Measurements from ENCODE around the gene BCAP29.
A peak's percentile ranks its signal among the peaks of the same experiment; 100 is the strongest.
"Not testable (repeated sequence)": the region's sequence is repeated elsewhere in the genome, so short reads cannot be mapped to it uniquely, and the experiment has no call there.

The BCAP29 gene, protein sequence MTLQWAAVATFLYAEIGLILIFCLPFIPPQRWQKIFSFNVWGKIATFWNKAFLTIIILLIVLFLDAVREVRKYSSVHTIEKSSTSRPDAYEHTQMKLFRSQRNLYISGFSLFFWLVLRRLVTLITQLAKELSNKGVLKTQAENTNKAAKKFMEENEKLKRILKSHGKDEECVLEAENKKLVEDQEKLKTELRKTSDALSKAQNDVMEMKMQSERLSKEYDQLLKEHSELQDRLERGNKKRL

DNA sequence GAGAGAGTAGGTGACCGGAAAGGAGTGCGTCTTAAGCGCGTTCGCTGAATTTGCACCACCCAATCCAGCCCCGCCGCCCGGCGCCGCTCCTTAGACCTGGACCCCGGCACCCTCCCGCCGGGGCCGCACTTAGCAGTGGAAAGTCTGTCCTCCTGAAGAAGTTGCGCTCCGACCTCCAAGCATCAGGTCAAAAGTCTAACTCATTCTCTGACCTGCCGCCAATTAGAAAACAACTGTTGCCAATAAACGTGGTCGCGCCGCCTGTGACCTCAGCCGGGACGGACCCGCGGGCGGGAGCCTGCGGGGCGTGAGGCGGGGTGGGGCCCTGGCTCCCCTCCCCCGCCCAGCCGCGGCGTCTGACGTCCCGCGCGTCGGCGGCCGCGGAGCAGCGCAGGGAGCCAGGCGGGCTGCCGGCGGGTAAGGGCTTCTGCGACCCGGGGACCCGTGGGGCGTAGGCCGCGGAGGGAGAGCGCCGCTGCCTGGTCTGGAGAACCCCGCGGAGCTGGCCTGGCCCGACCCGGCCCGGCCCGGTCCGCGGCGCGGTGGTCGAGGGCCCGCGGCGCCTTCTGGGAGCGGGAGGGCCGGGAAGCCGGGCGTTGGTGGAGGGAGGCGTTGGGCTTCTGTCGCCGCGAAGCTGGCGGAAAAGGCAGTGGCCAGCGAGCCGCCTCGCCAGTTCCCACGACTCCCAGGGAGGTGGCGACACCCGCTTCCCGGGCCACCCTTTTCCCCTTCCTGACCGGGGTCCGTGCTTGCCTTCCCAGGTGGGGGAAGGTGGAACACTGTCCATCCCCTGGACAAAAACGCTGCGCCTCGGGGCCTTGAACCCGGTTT is at the start of gene BCAP29:
BCAP29 (plus strand) TSS at position 362 of the 831 bp plus-strand sequence. CDS start 527 bp downstream, outside the sequence.
- peak within 1 kb of the TSS; percentile 73 to 98 (median 93) for H3K27ac ChIP-seq

DNA sequence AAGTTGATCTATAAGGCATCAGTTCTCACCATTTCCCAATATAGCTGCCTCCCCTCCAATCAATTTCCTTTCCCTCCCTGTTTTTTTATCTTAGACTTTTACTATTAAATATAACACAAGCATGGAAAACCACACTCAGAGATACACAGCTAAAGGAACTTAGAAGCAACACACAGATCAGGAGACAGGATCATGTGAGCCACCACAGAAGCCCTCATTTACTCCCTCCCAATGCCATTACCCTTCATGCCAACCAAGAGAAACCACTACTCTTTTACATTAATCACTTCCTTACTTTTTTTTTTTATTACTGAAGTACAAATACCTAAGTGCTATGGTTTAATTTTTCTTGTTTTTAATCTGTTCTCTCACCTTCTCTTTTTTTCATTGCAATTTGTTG is 49.3 kb upstream of the BCAP29 start:
- no peak overlapping the region for H3K4me3 ChIP-seq
- H3K27ac ChIP-seq: no peak overlapping the region

More for the DNA sequence above, at the start of gene BCAP29:
- H3K4me3 ChIP-seq: peak within 1 kb of the TSS; percentile 60 to 91 (median 72)

DNA sequence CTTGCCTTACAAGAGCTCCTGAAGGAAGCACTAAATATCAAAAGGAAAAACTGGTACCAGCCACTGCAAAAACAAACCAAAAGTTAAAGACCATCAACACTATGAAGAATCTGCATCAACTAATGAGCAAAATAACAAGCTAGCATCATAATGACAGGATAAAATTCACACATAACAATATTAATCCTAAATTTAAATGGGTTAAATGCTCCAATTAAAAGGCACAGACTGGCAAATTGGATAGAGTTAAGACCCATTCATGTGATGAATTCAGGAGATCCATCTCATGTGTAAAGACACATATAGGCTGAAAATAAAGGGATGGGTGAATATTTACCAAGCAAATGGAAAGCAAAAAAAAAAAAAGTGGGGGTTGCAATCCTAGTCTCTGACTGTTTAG is 45.9 kb upstream of the BCAP29 start:
- Histone ChIP-seq H3K4me3 (no peak overlapping the region), H3K27ac (no peak overlapping the region)

DNA sequence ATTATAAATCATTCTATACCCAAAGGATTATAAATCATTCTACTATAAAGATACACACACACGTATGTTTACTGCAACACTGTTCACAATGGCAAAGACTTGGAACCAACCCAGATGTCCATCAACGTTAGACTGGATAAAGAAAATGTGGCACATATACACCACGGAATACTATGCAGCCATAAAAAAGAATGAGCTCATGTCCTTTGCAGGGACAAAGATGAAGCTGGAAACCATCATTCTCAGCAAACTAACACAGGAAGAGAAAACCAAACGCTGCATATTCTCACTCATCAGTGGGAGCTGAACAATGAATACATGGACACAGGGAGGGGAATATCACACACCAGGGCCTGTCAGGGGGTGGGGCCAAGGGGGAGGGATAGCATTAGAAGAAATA is 42.8 kb upstream of the BCAP29 start:
- not testable (repeated sequence) for H3K4me3 ChIP-seq, H3K27ac ChIP-seq

DNA sequence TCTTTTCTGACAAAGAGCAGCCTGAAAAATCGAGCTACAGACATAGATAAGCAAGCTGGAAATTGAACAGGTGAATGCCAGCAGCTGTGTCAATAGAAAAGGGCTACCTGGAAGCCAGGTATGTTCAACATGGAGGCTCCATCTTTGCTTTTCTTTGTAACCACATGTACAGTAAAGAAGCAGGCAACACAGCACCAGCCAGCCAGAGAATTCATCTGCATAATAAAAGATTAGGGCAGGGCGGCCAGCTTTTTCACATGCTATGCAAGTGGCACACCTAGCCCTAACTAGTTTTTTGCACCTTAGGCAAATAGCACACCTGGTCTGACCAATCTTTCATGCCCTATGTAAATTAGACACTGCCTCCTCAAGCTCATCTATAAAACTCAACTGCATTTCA is 42.0 kb upstream of the BCAP29 start:
- Histone ChIP-seq H3K27ac (no peak overlapping the region), H3K4me3 (no peak overlapping the region)

DNA sequence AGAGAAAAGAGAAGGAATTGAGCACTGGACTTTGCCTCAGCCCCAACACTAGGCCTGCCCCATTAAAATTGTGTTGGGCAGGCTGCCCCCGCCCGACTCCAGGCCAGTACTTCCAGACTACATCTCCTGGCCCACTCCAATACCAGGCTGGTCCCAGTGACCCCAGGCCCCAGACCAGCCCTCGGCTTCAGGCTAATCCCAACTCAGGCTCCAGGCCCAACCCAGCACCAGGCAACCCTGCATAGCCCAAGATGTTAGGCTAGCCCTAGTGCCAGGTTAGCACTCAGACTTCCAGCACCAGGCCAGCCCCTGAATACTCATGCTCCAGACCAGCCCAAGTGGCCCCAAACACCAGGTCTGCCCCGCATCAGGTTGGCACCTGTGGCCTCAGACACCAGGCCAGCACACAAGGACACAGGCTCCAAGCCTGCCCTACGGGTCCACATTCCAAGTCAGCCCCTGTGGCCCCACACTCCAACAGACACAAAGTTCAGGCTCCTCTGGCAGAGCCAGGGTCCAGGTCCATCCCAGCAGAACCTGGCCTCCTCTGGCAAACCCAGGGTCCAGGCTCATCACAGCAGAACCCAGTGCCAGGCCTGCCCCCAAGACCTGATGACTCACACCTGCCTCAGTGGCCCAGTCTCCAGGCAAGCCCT is 36.6 kb upstream of the BCAP29 start:
- no peak overlapping the region for H3K27ac ChIP-seq

DNA sequence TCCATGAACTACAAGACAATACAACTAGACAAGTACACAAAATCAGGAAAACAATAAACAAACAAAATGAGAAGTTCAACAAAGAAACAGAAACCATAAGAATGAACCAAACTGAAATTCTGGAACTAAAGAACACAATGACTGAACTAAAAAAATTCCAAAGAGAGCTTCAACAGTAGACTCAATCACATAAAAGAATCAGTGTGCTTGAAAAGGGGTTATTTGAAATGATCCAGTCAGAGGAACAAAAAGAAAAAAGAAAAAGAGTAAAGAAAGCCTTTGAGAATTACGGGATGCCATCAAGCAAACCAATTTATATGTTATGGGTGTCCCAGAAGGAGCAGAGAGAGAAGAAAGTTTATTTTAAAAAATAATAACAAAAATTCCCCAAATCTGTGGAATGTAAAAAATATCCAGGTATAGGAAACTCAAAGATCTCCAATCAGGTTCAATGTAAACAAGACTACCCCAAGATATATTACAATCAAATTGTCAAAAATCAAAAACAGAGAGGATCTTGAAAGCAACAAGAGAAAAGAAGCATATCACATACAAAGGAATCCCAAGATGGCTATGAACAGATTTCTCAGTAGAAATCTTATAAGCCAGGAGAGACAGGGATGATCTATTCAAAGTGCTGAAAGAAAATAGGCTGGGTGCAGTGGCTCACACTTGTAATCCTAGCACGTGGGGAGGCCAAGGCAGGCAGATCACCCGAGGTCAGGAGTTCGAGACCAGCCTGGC is 35.0 kb upstream of the BCAP29 start:
- Histone ChIP-seq H3K4me3 (no peak overlapping the region), H3K27ac (no peak overlapping the region)

More for the DNA sequence above, 36.6 kb upstream of the BCAP29 start:
- H3K4me3 ChIP-seq: no peak overlapping the region

DNA sequence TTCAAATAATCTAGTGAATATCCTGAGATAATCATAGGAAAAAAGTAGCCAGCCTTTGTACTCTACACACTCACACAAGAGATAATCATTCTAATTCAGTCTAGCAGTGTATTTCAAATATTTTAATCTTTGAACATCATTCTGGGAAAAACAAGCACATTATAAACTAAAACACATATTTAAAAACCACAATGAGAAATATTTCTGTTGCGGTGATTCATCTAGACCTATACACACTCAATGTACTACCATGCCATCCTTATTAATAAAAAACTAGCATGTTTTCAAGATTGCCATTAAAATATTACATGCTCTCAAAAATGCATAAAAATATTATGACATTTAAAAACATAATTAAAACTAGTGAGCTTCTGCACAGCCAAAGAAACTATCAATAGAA is 28.1 kb upstream of the BCAP29 start:
- no peak overlapping the region for H3K4me3 ChIP-seq
- no peak overlapping the region for H3K27ac ChIP-seq

DNA sequence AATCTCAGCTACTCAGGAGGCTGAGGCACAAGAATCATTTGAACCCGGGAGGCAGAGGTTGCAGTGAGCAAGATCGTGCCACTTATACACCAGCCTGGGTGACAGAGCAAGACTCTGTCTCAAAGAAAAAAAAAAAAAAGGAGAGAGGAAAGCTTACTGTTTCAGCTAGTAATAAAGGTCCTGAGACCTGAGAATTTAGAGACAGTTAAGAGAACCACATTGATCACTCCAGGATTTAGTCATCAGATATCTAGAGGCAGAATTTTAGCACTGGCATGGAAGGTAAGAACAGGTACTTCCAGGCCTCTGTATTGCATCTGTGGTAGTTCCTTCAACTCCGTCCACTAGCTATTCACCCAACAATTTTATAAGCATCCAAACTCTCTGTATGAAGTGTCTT is 24.2 kb upstream of the BCAP29 start:
- Histone ChIP-seq H3K27ac (no peak overlapping the region), H3K4me3 (no peak overlapping the region)

DNA sequence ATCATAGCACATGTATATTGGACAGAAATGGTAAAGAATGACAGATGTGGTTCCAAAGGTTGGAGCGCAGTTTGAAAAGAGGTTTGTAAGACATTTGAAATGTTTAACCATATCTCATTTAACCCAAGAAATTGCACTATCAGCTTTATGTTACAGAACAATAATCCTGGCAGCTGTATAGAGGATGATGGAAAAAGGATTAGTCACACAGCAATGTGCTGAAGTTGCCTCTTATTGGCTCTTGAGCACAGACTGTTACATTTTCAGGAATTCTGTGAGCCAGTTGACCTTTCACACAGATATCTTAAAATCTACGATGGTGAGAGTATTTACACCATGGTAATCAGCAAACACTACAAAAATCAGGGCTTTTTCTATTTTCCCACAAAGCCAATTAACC is 20.2 kb upstream of the BCAP29 start:
- peak overlapping the region in 9 of 21 experiments; percentile 12 to 79 (median 62) for H3K27ac ChIP-seq
- H3K4me3 ChIP-seq: no peak overlapping the region

DNA sequence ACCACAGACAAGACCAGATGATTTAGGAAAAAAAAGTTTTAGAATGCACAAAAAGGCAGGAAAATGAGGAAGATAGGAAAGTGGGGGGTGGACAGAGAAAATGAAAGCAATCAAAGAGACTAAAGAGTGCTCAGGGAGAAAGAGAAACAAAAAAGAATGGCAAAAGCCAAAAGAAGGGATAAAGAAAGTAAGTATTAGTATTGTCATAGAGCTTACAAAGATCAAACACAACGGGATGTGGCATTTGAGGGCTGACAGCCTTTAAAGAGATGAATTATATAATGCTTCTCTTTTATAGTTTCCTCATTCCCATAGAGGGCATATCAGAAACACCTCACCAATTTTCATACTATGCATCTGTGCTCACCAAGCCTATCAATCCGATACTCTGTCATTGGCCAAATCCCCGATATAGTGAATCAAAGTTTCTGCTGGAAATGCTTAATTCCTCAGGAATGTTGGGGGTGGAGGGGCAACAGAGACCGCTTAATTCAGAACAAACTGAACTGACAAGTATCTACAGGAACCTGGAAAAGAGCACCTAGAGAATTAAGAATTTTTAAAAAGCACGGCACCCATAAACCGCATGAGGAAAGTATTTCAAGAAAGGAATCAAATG is 19.0 kb upstream of the BCAP29 start:
- Histone ChIP-seq H3K27ac (peak overlapping the region in 12 of 21 experiments; percentile 1 to 79 (median 58)), H3K4me3 (no peak overlapping the region)

DNA sequence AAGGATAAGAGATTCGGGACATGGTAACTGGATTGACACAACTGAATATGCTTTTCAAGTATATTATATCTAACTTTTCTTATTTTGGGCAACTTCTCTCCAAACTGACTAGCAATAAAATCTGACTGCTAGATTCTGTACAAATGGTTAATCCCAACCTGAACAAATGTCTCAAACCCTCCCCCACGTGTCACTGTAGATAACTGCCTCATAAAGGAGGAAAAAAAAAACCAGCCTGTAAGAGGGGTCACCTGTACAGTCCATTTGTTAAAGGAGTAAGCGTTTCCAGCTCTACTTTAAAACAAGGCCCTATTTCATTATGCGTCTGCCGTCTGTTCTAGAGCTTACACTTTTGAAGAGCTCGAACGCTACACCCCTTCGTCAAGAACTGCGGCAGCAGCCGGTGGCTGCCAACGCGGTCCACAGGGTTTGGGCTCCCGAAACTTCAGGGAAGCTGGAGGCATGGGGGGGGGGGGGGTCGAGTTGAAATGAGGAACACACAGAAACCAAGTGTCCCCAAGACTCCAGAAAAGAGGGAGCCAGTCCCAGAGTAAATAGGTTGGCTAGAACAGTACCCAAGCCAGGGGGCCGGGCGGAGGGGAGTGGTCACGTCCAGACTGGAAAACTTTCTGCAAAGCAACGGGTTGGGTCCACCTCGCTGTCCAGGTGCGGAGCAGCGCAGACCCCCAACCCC is 16.8 kb upstream of the BCAP29 start:
- peak overlapping the region; percentile 75 to 99 (median 94) for H3K27ac ChIP-seq
- peak overlapping the region; percentile 65 to 96 (median 75) for H3K4me3 ChIP-seq

DNA sequence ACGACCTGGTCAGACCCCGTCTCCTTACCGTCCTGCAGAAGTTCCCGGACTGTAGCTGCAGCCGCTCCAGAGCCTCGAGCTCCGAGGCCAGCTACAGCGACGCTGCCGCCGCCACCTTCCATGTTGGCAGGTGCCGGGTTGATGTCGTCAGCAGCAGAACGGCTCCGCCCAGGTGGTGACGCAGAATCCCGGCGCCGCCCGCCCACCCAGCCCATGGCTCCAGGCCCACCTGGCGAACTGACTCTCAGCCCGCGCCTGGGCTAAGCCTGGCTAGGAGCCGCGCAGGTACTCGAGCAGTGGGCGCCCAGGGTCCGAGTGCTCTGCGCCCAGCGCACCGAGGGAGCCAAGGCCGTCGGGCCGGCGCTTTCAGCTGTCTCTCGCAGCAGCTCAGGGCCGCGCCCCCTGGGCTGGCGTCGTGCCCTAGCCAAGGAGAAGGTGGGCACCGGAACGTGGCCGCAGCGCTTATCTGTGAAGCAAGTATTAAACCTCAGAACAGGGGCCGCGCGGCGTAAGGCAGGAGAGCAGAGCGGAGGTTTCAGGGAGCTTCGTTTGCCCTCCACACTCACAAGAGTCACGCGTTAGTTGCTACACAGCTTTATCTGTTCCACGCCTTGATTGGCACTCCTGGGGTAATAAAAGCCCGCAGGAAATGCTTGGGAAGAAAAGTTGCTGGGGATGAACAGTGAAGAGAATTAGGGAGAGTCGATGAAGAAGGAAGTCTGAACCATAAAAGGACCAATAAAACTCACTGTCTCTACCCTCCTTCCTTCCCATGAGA is 16.1 kb upstream of the BCAP29 start, which contains the start of the genes COG5 and DUS4L:
COG5 (minus strand) TSS at position 146 of the 778 bp plus-strand sequence; CDS start at position 122, 24 bp downstream.
DUS4L (plus strand) TSS at position 197 of the 778 bp plus-strand sequence. CDS start 3,100 bp downstream, outside the sequence.
- H3K4me3 ChIP-seq: peak within 1 kb of the TSS; percentile 65 to 96 (median 75)

DNA sequence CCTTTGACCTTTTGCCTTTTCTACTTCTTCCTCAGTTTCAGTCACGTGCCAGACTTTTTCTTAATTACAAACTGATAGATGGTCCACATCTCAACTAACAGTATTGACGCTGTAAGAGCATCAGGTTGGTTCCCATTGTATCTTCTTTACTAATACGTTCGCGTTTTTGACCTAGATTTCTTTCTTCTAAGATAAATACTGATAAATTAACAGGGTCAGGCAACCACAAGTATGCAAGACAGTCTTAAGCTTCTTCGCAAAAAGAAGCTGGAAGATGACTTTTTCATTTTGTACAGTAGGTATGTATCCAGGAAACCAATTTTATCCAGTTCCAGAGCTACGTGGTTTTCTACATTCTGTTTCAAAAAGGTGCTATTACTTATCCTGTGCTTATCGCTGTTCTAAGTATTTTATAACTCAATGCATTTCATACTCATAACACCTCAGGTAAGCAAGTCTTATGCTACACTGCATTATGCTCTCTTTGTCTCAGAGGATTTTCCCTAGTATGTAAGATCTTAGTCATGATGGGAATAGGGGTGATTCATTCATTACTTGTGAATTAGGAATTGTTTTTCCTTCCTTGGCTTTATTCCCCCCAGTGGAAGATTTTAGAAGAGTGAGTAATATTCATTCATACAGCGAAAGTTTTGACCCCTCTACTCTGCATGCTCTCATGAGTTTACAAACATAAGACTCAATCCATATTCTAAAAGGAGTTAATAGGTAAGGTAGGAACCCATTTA is 15.3 kb upstream of the BCAP29 start:
- H3K4me3 ChIP-seq: peak overlapping the region; percentile 65 to 96 (median 75)
- H3K27ac ChIP-seq: peak overlapping the region in 19 of 21 experiments; percentile 75 to 99 (median 94)

More for the DNA sequence above, 16.1 kb upstream of the BCAP29 start, which contains the start of the genes COG5 and DUS4L:
- peak within 1 kb of the TSS; percentile 75 to 99 (median 94) for H3K27ac ChIP-seq

DNA sequence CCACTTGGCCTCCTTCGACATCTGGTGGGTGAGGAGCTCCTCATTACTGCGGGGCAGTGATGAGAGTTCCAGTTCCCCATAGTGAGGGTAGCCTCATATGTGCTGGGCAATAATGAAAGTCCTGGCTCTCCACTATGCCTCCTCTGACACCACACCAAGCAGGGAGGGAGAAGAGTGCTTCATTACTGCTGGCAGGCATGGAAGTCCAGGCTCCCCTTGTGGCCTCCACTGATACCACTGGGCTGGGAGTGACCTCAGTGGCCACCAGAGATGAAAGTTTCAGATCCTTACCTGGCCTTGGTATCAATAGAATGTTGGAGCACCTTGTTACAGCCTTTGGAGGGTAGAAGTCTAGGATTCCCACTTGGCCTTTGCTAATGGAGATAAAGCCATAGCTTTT is 9.7 kb upstream of the BCAP29 start:
- no peak overlapping the region for H3K27ac ChIP-seq
- no peak overlapping the region for H3K4me3 ChIP-seq

DNA sequence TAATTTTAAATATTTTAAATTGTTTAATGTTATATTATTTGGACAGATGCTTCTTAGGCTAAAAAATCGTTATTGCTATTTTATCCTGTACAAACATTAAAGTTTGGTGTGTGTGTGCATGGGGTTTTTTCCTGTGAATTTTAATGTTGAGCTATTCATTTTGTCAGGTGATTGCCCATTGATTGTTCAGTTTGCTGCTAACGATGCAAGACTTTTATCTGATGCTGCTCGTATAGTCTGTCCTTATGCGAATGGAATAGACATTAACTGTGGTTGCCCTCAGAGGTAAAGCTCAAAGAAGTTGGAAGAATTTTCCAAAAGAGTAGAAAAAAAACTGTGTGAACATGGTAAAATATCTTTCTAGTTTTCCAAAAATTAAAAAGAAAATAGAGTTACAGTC is 6.5 kb upstream of the BCAP29 start:
- Histone ChIP-seq H3K4me3 (no peak overlapping the region), H3K27ac (no peak overlapping the region)

DNA sequence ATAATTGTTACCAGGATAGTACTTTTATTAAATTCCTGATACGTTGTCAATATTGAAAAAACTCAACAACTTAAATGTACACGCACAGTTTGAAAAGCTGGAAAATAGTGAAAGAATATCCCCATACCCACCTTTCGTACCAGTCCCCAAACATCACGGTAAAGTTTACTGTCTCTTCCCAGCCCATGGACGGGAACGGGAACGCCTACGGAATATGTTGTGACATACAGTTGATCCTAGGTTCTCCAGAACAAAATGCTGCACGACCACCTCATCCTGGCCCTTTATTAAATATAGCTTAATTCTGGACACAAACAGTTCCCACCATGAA is 527 bp upstream of the BCAP29 start:
- H3K4me3 ChIP-seq: peak overlapping the region; percentile 60 to 91 (median 72)
- peak overlapping the region; percentile 73 to 98 (median 93) for H3K27ac ChIP-seq

Measured in skin epidermis (tissue), 12 donors.